A673 (cell line): ENCODE data around the gene PNKD.

Source experiments
- EZH2 ChIP-seq: fragments of 200-600 bp; sonication (generic); IDR thresholded peaks from 2 replicates; pipeline ENCODE4 v1.6.1; 2017; ENCODE audit warnings: borderline replicate concordance, low read depth, mild to moderate bottlenecking, mixed read lengths, antibody characterized with exemption, low read length; ENCODE audit not compliant: poor library complexity, severe bottlenecking
- TF ChIP-seq, protein P1 (sequence below): fragments of 300-800, 200-600 bp; sonication (generic); conservative IDR thresholded peaks from 2 replicates; pipeline ENCODE4 v1.5.1; 2017; ENCODE audit warnings: low read depth, mild to moderate bottlenecking, antibody characterized with exemption, low read length, moderate library complexity, mixed read lengths

DNA sequence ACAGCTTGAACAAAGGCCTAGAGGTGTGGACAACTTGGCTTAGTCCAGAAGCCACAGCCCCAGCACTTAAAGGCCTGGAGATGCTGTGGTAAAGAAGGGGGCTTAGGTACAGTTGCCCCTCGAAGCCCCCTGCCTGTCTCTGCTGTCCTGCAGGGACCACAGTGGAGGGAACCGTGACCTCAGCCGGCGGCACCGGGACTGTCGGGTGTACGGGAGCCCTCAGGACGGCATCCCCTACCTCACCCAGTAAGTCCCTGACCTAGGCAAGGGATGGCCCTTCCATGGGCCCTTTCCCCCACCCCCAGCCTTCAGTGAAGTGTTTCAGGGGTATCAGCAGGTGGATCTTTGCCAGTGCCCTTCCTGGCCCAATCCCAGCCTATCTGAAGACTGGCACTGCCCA lies 71.1 kb downstream of the PNKD start:
- TF ChIP-seq, protein P1, sequence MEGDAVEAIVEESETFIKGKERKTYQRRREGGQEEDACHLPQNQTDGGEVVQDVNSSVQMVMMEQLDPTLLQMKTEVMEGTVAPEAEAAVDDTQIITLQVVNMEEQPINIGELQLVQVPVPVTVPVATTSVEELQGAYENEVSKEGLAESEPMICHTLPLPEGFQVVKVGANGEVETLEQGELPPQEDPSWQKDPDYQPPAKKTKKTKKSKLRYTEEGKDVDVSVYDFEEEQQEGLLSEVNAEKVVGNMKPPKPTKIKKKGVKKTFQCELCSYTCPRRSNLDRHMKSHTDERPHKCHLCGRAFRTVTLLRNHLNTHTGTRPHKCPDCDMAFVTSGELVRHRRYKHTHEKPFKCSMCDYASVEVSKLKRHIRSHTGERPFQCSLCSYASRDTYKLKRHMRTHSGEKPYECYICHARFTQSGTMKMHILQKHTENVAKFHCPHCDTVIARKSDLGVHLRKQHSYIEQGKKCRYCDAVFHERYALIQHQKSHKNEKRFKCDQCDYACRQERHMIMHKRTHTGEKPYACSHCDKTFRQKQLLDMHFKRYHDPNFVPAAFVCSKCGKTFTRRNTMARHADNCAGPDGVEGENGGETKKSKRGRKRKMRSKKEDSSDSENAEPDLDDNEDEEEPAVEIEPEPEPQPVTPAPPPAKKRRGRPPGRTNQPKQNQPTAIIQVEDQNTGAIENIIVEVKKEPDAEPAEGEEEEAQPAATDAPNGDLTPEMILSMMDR = no peak
- TF ChIP-seq EZH2 = no peak
